Transverse colon (tissue), 4 donors: ENCODE measurements around the gene LSM8.

Experiments
- CTCF ChIP-seq, 5 experiments: fragments of 200-600 bp in 3 of 5; fragments of 450-650 bp in 2 of 5; sonication (generic) in 3 of 5; IDR thresholded peaks; 1 replicate in 2 of 5; 2 replicates in 3 of 5; pipeline ENCODE4 v1.5.1; 2016 to 2017; ENCODE audit warnings: antibody characterized with exemption in 5 of 5, inconsistent platforms in 3 of 5, mild to moderate bottlenecking in 2 of 5, moderate library complexity in 1 of 5
- EP300 ChIP-seq: sonication (generic); formaldehyde crosslinking; IDR thresholded peaks from one replicate; pipeline ENCODE4 v1.6.1; 2017; ENCODE audit warnings: antibody characterized with exemption, low read depth
- POLR2A ChIP-seq: fragments of 450-650 bp; IDR thresholded peaks from one replicate; pipeline ENCODE4 v1.6.1; 2016; ENCODE audit warnings: antibody characterized with exemption, mild to moderate bottlenecking, moderate library complexity
- POLR2AphosphoS5 ChIP-seq, 3 donors: sonication (generic); formaldehyde crosslinking; IDR thresholded peaks; one replicate each; pipeline ENCODE4 v1.6.1; 2016; ENCODE audit warnings: antibody characterized with exemption in 3 of 3

GRCh38 chr7:118169146-118169545 is 14.8 kb upstream of the LSM8 start:
- no peak for TF ChIP-seq EP300
- TF ChIP-seq CTCF (IDR thresholded peaks at IDR 0.05) = no peak
- no peak for TF ChIP-seq POLR2A
- no peak for TF ChIP-seq POLR2AphosphoS5 (IDR thresholded peaks at IDR 0.05)
